Ramos (cell line): ENCODE results near the gene DLK2.
"Not testable (repeated sequence)": the region's sequence is repeated elsewhere in the genome, so short reads cannot be mapped to it uniquely, and the experiment has no call there.

Experiments
- in situ Hi-C: fragments of 300-500 bp; cut with MboI; formaldehyde crosslinking; loops from one replicate; pipeline ENCODE4 v1.14.3; 2022; ENCODE audit warnings: low sequenced_read_pairs; ENCODE audit not compliant: unreplicated experiment

DLK2 gene

DNA sequence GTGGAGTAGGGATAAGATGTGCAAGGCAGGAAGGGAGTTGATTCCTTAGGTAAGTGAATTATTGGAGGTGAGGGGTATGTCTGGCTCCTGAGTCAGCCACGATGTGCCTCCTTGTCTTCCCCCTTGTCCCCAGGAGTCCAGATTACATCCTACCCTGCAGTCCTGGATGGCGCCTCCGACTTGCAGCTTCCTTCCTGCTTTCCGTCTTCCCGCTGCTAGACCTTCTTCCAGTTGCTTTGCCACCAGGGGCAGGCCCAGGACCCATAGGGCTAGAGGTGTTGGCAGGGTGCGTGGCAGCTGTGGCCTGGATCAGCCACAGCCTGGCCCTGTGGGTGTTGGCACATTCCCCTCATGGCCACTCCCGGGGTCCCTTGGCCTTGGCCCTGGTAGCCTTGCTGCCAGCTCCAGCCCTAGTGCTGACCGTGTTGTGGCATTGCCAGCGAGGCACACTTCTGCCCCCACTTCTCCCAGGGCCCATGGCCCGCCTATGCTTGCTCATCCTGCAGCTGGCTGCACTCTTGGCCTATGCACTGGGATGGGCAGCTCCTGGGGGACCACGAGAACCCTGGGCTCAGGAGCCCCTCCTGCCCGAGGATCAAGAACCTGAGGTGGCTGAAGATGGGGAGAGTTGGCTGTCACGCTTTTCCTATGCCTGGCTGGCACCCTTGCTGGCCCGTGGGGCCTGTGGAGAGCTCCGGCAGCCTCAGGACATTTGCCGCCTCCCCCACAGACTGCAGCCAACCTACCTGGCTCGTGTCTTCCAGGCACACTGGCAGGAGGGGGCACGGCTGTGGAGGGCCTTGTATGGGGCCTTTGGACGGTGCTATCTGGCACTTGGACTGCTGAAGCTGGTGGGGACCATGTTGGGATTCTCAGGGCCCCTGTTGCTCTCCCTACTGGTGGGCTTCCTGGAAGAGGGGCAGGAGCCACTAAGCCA lies 23.1 kb downstream of the DLK2 start:
- in situ Hi-C loops: no loop called here

DNA sequence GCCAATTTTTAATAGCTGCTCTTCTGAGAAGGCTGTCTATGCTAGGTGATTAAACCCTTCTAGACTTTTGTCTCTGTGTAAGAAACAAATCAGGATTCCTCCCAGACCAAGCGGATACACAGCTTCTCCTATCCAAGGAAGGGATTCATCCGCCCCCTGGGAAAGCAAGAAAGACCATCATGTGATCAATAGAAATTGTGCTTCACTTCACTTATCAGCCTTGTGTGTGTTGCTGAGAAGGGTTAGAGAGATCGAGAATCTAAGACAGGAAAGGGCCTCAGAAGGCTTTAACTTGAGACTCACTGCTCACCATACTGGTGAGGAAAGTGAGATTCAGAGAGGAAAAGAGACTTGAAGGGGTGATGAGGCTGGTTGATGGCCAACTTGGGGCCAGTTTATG lies 26.5 kb downstream of the DLK2 start:
- in situ Hi-C loops: no loop called here

DNA sequence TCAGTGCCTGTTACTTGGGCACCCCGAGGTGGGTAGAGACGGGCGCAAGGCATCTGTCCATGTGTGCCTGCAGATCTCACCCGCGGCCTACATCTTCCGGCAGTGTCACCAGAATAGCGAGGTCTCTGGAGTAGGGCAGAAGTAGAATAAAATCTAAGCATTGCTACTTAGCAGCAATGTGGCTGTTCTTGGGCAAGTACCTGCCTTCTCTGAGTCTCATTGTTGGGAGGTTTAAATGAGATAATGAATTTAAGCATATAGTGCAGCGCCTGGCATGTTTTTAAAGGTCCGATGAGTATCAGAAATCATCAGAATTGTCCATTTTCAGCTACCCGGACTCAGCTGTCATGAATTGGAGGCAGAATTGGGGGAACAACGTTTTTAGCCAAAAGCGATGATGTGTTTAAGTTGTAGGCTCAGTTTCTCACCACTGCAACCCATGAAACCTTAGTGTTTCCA lies 27.2 kb downstream of the DLK2 start:
- in situ Hi-C loops: no loop called here

DNA sequence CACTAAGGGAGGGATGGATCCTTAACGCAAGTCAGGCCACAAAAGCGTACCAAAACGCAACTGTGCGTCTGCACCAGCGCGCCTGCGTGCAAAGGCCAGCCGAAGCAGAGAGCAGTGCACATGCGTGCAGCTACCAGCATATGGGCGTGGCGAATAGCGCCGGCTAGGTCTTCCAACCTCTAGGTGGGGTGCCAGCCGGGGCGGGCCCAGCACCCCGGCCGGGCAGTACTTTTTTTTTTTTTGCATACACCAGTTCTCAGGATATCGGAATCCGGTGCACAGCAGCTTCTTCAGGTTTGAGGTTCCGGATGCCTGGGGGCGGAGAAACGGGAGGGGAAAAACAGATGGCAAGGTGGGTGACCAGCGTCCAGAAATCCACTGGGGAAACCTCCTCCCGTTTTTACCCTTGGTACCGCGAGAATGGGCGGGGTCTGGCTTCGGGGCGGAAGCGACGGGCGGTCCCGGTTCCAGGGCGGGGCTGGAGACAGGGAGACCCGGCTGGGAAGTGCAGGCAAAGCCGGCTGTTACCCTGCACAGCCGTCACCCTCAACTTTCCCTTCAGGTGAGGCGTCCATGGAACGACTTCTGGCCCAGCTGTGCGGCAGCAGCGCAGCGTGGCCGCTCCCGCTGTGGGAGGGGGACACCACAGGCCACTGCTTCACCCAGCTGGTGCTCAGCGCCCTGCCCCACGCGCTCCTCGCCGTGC lies 27.8 kb downstream of the DLK2 start, which contains the start of gene ABCC10:
ABCC10 (plus strand) TSS at position 136 of the 706 bp plus-strand sequence; CDS start at position 574, 438 bp downstream.
- in situ Hi-C loops: no loop called here

DNA sequence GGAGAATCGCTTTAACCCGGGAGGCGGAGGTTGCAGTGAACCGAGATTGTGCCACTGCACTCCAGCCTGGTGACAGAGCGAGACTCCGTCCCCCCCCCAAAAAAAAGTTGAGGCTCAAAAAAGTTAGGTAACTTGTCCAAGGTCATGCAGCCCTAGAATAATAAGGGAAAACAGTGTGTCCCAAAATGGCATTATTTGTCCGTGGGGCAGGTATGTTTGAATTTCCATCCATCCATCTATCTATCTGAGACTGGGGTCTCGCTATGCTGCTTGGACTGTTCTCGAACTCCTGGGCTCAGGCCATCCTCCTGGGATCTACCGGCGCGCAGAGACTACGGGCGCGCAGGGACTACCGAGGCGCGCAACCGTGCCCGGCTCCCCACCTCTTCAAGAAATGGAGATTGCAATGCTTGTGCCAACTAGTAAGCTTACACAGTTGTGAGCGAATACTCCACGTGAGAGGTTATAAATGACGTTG lies 28.4 kb downstream of the DLK2 start:
- in situ Hi-C loops: no loop called here

DNA sequence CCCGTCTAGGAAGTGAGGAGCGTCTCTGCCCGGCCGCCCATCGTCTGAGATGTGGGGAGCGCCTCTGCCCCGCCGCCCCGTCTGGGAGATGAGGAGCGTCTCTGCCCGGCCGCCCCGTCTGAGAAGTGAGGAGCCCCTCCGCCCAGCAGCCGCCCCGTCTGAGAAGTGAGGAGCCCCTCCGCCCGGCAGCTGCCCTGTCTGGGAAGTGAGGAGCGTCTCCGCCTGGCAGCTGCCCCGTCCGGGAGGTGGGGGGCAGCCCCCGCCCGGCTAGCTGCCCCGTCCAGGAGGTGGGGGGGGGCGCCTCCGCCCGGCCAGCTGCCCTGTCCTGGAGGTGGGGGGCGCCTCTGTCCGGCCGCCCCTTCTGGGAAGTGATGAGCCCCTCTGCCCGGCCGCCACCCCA lies 30.3 kb downstream of the DLK2 start:
- in situ Hi-C loops: not testable (repeated sequence)

DNA sequence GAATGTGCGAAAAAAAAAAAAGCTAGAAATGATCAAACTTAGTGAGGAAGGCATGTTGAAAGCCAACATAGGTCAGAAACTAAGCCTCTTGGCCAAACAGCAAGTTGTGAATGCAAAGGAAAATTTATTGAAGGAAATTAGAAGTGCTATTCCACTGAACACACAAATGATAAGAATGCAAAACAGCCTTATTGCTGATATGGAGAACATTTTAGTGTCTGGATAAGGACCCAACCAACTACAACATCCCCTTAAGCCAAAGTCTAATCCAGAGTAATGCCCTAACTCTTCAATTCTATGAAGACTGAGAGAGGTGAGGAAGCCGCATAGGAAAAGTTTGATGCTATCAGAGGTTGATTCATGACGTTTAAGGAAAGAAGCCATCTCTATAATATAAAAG lies 33.5 kb downstream of the DLK2 start:
- in situ Hi-C loops: no loop called here

DNA sequence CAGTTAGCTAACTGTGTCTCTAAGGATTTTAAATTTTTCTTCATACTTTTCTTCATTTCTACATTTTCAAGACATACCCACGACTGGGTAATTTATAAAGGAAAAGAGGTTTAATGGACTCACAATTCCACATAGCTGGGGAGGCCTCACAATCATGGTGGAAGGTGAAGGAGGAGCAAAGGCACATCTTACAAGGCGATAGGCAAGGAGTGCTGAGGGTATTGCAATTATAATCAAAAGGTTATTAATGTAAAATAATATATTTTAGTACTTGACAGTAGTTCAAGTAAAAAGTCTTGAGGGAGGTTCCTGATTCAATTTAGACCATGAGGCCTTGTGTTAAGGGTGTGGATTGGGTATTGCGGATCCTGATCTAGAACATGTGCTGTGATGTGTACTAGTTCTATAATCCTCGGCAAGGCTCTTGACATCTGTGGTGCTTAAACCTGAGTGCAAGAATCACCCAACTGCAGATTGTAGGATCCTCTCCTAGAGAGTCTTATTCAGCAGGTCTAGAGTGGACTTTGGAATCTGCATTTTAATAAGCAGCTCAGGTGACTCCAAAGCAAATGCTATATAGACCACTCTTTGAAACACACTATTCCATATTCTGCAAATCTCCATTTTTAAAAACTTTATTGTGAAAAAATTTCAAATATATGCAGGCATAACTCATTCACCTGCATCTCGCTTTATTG lies 35.2 kb downstream of the DLK2 start:
- in situ Hi-C loops: no loop called here

DNA sequence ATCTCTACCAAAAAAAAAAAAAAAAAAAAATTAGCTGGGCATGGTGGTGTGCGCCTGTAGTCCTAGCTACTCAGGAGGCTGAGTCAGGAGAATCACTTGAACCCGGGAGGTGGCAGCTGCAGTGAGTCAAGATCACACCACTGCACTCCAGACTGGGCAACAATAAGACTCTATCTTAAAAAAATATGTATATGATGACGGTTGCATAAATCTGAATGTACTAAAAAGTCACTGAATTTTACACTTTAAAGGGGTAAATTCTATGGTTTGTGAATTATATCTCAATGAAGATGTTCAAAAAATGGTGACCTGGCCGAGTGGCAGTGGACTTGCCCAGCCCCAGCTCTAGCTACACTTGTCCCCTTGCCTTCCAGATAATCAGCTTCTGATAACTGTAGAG lies 38.4 kb downstream of the DLK2 start:
- in situ Hi-C loops: no loop called here

DNA sequence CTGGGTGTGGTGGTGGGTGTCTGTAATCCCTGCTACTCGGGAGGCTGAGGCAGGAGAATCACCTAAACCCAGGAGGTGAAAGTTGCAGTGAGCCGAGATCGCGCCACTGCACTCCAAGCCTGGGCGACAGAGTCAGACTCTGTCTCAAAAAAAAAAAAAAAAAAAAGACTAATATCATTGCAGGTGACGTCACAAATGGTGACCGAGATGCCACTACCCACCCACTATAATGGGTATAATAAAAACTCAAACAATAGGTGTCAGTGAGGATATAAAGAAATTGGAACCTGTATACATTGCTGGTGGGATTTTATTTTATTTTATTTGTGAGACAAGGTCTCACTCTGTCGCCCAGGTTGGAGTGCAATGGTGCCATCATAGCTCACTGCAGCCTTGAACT lies 40.1 kb downstream of the DLK2 start:
- in situ Hi-C loops: not testable (repeated sequence)

DNA sequence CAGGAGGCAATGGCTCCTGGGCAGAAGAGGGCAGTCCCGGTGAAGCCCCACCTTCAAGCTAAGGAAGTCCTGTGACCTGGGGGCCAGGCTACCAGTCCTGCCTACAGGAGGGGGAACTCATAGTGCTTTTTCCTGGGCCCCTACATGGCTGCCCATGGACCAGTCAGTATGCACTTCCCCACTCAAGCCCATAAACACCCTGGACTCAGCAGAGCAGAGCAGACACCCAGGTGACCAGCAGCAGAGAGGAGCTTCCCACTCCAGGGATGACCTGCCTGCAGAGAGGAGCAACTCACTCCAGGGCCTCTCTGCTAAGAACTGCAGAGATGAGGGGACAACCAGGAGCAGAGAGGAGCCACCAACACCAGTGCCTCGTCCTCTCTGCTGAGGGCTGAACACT lies 42.3 kb downstream of the DLK2 start:
- in situ Hi-C loops: no loop called here

DNA sequence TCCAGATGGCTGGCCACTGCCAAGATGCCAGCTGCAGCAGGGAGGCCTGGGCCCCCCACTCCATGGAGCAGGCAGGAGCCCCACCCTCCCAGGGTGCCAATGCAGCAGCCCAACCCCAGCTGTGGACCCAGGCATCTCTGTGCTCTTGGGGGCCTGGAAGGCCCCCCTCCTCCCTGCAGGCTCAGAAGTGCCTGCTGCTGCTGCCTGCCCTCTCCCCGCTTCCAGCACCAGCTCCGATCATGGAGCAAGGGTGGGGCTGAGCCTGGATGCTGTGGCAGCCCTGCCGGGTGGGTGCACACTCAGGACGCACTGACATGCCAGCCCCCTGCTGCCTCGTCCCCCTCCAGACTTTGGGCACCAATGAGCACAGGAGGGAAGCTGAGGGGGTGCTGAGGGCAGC lies 42.8 kb downstream of the DLK2 start:
- in situ Hi-C loops: no loop called here

DNA sequence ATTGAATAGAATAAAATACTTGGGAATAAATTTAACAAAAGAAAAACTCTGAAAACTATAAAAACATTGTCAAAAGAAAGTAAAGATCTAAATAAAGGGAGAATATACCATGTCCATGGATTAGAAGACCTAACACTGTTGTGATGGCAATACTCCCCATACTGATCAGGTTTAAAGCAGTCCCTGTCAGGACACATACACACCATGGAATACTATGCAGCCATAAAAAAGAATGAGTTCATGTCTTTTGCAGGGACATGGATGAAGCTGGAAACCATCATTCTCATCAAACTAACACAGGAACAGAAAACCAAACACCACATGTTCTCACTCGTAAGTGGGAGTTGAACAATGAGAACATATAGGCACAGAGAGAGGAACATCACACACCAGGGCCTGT lies 44.6 kb downstream of the DLK2 start:
- in situ Hi-C loops: not testable (repeated sequence)

DNA sequence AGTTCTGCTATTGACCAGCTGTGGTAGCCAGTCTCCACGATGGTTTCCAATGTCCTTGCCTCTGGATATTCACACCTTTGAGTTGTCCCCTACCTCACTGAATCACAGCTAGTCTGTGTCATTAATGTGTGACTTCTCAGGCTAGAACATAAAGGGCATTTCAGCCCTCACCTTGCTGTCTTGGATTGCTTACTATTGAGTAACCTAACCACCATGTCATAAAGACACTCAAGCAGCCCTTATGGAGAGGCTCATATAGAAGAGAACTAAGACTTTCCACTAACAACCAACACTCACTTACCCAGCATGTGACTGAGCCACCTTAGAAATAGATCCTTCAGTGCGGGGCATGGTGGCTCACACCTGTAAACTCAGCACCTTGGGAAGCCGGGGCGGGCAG lies 47.1 kb downstream of the DLK2 start:
- in situ Hi-C loops: loop anchor here (5.0 kb wide), 1 partner anchor 151 kb away; no protein-coding TSS in a partner anchor

DNA sequence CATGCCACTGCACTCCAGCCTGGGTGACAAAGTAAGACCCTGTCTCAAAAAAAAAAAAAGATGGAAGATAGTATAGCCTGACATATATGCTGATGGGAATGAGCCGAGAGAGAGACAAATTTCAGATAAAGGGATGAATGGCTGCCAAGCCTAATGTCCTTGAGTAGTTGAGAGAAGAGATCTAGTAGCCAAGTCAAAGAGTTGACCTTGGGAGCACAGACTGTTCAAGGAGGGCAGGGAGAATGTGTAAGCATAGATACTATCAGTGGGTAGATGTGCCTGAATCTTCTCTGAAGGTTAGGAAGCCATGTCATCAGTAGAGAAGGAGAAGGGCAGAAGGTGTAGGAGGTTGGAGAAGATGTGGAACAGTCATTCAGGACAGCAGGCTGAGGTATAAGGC lies 48.1 kb downstream of the DLK2 start:
- in situ Hi-C loops: loop anchor here (5.0 kb wide), 1 partner anchor 150 kb away; no protein-coding TSS in a partner anchor

DNA sequence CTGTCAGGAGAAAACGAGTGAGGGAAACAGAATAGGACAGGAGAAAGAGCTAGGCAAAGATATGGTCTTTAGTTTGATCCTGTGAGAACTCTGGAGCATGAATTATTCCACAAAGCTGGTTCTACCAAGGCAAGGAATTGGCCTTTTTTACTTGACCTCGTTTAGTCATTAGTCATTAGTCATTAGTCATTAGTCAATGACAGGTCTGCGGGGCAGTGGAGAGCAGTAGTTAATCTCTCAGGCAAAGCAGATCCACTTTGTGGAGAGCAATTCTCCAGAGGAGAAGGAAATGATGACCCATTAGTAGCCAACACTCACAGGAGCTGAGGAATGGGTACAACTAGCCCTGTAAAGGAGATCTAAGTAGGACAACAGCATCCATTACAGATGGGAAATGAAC lies 50.0 kb downstream of the DLK2 start:
- in situ Hi-C loops: loop anchor here (5.0 kb wide), 1 partner anchor 148 kb away; no protein-coding TSS in a partner anchor

DNA sequence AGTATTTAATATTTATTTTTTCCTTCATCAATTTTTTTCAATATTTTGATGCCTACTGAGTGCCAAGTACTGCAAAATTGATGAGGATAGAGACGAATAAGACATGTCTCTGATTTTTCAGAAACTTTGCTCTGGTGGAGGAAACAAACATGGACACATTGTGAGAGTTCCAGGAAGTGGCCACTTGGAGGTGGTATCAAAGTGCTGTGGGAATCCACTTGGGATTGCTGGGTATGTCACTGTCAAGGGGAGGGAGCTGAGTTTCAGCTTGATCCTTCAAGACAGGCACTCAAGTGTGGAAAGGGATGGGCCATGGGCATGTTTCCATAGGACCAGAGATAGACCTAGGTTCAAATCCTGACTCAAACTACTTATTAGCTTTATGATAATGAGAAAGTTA lies 52.5 kb downstream of the DLK2 start:
- in situ Hi-C loops: no loop called here

DNA sequence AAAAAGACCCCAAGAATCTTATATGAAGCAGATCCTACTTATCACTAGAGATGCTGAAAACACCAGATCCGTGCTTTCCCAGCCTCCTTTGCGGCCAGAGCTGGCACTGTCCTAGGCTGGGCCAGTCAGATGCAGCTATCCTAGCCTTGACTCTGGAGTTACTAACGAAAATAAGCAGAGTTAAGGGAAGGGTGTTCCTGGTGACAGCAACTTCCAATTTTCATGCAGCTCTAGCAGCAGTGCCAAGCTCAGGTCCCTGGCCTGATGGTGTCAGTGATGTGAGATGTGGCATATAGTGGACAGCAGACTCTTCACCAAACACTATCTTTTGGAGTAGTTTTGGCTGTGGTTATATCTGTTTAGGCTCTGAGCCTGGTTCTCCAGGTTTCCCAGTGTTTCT lies 53.6 kb downstream of the DLK2 start:
- in situ Hi-C loops: no loop called here
